OCI-LY3 (cell line): ENCODE measurements around the gene CDH20.

Experiments used
- EZH2phosphoT487 ChIP-seq: fragments of 200-600 bp; shearing (Covaris generic); IDR thresholded peaks from 2 replicates; pipeline ENCODE4 v1.6.1; 2018; ENCODE audit warnings: antibody characterized with exemption, mixed run types, low read depth
- TF ChIP-seq, protein P1 (sequence below): fragments of 200-600, 300-600 bp; sonication (generic); IDR thresholded peaks from 2 replicates; pipeline ENCODE4 v1.5.1; 2014; ENCODE audit warnings: antibody characterized with exemption, low read length, low read depth

DNA sequence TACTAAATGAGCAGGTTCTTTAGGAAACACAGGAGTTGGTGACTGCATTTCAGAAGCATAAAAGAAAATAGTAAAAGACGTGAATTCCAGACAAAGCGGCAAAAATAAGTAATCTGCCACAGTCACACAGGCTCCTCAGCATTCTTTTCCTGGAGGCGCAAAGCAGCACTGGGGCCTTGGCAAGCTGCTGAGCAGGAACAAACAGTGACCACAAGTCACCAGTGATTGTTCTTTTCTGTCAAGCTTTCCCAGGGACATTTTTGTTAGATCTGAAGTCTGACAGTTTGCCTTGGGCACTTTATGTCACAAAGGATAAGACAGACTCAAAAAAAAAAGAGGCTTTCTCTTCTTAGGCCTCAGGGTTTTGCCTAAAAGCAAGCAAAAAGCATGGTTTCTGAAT, 216.2 kb downstream of the CDH20 start:
- TF ChIP-seq, protein P1, sequence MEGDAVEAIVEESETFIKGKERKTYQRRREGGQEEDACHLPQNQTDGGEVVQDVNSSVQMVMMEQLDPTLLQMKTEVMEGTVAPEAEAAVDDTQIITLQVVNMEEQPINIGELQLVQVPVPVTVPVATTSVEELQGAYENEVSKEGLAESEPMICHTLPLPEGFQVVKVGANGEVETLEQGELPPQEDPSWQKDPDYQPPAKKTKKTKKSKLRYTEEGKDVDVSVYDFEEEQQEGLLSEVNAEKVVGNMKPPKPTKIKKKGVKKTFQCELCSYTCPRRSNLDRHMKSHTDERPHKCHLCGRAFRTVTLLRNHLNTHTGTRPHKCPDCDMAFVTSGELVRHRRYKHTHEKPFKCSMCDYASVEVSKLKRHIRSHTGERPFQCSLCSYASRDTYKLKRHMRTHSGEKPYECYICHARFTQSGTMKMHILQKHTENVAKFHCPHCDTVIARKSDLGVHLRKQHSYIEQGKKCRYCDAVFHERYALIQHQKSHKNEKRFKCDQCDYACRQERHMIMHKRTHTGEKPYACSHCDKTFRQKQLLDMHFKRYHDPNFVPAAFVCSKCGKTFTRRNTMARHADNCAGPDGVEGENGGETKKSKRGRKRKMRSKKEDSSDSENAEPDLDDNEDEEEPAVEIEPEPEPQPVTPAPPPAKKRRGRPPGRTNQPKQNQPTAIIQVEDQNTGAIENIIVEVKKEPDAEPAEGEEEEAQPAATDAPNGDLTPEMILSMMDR = no peak
- TF ChIP-seq EZH2phosphoT487 = no peak
